GM04503 (cell line): ENCODE data around the gene MED16.
A peak's percentile ranks its signal among the peaks of the same experiment; 100 is the strongest.

ENCODE experiments used
- DNase-seq: peaks from one replicate; pipeline ENCODE4 v3.0.0-alpha.2; 2012; ENCODE audit warnings: low read depth

Gene MED16

DNA sequence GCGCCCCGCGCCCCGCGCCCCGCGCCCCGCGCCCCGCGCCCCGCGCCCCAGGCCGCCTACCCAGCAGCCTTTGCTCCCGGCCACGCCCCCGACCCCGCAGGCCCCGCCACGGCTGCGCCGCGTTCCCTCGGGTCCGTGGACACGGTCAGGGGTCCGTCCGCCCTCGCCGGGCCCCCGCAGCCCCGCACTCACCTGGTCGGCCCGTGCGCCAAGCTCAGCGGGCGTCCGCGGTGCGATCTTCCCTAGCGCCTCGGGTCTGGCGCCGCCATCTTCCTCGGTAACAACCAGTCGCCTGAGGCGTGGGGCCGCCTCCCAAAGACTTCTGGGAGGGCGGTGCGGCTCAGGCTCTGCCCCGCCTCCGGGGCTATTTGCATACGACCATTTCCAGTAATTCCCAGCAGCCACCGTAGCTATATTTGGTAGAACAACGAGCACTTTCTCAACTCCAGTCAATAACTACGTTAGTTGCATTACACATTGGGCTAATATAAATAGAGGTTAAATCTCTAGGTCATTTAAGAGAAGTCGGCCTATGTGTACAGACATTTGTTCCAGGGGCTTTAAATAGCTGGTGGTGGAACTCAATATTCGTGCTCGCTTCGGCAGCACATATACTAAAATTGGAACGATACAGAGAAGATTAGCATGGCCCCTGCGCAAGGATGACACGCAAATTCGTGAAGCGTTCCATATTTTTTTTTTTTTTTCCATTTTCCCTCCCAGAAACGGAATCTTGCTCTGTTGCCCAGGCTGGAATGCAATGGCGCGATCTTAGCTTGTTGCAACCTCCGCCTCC lies at the start of gene MED16, which contains the start of gene RNU6-9:
Gene MED16, minus strand, starts transcription at position 294 of the 796 bp plus-strand sequence. CDS start 2,056 bp downstream, outside the sequence.
Gene RNU6-9, plus strand, starts transcription at position 591 of the 796 bp plus-strand sequence.
- peak; percentile 37 for DNase-seq

DNA sequence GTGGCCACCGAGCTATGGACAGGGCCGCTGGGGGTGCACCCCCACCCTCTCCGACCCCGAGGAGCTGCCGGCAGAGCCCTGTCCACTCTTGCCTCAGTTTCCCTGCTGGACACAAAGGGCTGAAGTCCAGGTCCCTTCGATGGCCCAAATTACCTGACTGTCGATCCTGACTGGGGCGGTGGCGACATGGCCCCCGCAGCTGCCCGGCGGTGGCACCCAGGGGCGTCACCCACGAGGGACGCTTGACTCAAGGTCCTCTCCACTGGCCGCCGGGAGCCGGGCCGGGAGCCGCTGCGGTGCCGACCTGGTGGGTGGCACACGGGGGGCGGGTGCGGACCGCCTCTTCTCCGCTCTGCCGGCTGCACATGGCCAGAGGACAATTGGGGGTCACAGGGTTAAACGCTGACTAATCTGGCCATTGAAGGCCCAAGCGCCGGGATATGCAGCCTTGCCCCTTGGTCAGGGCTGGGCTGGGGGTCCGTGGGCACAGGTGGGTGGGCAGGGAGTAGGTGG lies 49.2 kb upstream of the MED16 start:
- no peak for DNase-seq

- no peak for DNase-seq
Measured at GRCh38 chr19:941292-942132, 48.5 kb upstream of the MED16 start.

DNA sequence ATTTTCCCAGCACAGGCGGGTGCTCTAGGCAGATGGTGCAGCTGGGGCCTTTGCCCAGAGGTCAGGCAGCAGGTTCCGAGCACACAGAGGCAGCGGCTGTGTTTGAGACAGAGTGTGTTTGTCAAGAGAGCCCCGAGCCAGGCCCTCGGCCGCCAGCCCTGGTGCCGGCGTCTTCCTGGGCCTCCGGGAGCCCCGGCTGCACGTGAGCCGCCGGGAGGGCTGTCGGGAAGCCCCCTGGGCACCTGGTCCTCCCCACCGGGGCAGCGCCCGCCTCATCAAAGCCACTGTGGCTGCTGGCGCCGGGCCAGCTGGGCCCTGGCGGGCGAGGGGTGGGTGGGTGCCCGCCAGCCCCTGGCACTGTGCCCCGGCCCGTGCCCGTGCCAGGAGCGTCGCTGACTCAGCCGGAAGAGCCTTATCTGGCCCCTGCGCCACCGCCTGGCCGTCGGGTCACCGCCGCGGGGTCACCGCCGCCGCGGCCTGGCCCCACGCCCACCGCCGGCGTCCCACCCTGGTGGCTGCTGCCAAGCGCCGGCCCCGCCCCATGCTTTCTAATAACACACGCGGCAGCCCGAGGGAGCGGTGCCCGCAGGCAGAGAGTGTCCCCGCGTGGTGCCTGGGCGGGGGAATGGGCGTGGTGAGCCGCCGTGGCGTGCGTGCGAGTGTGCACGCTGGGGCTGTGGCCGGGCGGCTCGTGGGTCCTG lies 47.8 kb upstream of the MED16 start:
- DNase-seq: no peak

DNA sequence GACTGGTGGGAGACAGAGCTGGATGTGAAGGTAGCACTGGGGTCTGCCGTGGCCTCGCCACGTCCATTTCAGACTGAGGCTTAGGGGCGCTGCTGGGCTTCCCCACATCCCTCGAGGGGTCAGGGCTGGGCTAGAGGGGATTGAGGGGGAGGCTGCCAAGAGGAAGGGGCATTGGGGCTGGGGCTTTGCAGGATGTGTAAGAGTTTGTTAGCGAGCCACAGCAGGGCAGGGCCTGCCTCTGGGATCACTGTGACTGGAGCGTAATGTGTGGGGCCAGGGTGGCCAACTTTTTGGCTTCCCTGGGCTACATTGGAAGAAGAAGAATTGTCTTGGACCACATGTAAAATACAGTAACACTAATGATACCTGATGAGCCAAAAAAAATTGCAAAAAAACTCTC lies 46.9 kb upstream of the MED16 start:
- DNase-seq: no peak

- DNase-seq: no peak
Measured at GRCh38 chr19:939439-939838, 46.5 kb upstream of the MED16 start.

DNA sequence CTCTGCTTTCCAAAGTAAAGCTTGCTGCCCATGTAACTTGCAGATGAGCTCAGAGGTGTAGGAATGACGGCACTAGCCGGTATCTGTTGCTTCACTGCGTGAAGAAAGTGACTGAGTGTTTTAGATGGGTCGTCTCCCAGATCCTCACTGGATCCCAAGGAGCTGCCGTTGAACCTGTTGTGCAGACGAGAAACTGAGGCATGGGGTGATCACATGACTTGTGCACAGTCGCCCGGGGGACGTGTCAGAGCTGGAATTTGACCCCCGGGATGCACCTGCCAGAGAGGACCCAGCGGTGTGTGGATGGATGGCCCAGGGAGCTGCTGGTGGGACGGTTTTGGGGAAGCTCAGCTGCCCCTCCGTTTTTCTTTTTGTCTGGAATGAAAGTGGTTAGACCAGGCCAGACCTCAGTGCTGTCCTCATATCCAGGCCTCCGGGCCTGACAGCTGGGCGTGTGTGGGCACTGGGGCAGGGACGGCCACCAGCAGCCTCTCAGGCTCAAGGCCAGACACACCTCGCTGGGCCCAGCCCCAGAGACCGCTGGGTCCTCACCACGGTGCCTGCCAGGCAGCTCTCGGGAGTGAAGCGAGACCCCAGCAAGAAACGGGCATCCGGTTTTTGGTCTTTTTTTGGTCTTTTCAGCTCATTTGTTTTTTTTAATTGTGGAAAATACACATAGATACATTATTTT lies 45.4 kb upstream of the MED16 start:
- no peak for DNase-seq

DNA sequence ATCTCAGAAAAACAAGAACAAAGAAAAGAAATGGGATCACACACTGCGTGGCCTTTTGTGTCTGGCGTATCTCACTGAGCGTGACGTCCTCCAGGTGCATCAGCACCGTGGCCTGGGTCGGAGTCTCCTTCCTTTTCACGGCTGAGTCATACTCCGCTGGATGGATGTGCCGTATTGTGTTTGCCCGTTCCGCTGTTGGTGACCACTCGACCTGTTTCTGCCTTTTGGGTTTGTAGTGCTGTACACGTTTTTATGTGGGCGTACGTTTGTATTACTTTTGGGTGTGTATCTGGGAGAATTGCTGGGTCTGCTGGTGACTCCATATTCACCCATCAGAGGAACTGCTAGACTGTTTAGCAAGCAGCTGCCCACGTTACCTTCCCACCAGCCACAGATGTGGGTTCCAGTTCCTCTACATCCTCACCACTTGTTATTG lies 44.3 kb upstream of the MED16 start:
- DNase-seq: no peak

DNA sequence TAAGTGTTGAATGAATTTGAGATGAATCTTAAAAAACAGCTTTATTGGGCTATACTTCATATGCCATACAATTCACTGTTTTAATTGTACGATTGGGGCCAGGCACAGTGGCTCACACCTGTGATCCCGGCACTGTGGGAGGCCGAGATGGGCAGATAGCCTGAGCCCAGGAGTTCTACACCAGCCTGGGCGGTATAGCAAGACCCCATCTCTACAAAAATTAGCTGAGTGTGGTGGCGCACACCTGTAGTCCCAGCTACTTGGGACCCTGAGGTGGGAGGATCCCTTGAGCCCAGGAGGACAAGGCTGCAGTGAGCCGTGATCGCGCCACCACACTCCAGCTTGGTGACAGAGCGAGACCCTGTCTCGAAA lies 43.2 kb upstream of the MED16 start:
- no peak for DNase-seq

DNA sequence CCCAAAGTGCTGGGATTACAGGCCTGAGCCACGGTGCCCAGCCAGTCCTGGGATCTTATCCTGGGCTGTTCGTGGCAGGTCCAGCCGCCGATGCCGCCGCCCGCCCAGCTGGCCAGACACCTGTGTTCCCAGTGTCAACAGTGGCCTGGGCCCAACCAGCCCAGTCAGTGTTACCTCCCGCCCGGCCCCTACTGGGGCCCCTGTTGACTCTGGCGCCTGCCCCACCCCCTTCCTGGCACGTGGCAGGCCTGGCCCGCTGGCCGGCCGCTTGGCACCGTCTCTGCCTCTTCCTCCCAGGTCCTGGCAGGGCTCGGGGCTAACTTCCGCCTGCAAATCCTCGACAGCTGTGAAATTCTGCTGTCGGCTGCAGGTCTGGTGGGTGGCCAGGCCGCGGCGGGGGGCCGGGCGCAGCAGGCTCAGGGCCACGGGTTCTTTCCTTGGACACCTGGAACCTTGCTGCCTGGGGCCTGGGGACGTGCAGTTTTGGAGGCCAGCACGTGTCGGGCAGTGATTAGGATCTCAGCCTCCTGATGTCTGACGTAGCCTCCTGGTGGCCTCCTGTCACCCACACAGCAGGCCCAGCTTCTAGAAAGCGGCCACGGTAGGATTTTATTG lies 42.0 kb upstream of the MED16 start:
- DNase-seq: no peak

GRCh38 chr19:934197-934840 lies 41.3 kb upstream of the MED16 start:
- DNase-seq: no peak

GRCh38 chr19:933553-933882 lies 40.5 kb upstream of the MED16 start:
- no peak for DNase-seq

- DNase-seq: peak; percentile 84
Measured at GRCh38 chr19:932648-933552, 39.9 kb upstream of the MED16 start.

DNA sequence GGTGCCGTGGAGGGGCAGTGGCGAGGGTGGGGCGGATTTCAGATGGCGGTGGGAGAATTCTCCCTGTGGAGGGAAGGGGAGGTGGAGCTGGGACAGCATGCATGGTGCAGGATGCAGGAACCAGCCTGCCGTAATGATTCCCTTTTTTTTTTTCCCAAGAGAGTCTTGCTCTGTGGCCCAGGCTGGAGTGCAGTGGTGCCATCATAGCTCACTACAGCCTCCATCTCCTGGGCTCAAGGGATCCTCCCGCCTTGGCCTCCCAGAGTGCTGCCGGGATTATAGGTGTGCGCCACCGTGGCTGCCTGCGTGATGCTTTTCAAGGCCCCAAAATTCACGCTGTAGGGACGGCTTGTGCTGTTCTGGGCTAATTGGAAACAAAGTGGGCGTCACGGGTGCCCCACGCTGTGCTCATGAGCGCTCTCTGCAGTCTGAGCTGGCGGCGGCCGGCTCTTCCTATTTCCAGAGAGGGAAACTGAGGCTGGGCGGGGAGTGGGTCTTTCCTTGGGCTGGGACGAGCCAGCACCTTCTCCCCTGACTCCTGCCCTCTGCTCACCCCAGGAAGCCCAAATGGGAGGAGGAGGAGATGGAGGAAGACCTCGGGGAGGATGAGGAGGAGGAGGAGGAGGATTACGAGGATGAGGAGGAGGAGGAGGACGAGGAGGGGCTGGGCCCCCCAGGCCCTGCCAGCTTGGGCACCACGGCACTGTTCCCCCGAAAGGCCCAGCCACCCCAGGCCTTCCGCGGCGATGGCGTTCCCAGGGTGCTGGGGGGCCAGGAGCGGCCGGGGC lies 39.1 kb upstream of the MED16 start:
- no peak for DNase-seq

- no peak for DNase-seq
Measured at GRCh38 chr19:929891-930258, 36.9 kb upstream of the MED16 start.

- no peak for DNase-seq
Measured at GRCh38 chr19:929203-929890, 36.4 kb upstream of the MED16 start.

DNA sequence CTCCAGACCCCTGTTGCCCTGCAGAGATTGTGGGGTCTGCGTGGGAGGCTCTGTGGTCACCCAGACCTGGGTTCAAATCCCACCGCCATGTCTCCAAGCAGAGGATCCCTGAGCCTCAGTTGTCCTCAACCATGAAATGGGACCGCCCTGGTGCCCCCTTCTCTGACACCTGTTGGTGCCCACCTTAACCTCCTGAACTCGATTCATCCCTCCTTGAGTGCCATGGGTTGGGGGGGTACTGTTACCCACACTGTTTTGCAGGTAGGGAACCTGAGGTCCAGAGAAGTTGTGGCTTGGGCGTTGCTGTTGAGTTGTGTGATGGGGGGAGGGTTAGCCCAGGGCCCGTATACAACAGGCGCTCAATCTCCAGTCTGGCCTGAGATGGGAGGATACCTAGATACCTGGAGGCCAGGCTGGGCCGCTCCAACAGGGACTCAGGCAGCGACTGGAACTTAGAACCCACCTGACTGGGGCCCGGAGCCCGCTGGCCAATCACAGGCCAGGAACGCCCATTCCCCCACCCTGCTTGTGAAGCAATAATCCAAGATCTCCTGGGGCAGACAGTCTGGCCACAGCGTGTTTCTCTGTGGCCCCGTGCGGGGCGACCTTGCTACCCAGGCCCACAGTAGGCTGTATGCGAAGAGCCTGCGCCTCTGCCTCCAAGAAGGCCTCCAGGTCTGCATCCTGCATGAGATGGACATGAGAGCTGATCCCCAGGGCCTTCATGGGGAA lies 35.6 kb upstream of the MED16 start:
- DNase-seq: no peak
